Right lobe of liver (tissue), 4 donors: ENCODE data around the gene WAC.

Experiments
- CTCF ChIP-seq, 4 donors: fragments of 200-600 bp in 3 of 4; fragments of 450-650 bp in 1 of 4; IDR thresholded peaks; one replicate each; pipeline versions ENCODE4 v1.5.1 to v1.8.0; 2016 to 2022; ENCODE audit warnings: antibody characterized with exemption in 4 of 4, mild to moderate bottlenecking in 2 of 4
- POLR2A ChIP-seq: fragments of 450-650 bp; IDR thresholded peaks from one replicate; pipeline ENCODE4 v1.6.1; 2017; ENCODE audit warnings: antibody characterized with exemption, mild to moderate bottlenecking
- donor health status: DM: no; HTN: no; CAD: no.
- donor health status: DM: no; HTN: no; CAD: no.
- donor health status: DM: no; HTN: yes; CAD: no.

- TF ChIP-seq CTCF (IDR thresholded peaks at IDR 0.05) (no peak), POLR2A (no peak)
Measured at GRCh38 chr10:28592953-28593352, 60.0 kb downstream of the WAC start.
